HepG2 (cell line): ENCODE results near the gene STX5. TPM values are rescaled to one million over a fixed set of nuclear protein-coding genes. Genes with fewer than 3 reads are reported as not detected.

ENCODE experiments used
- BCL6 ChIP-seq: IDR thresholded peaks from 2 replicates; pipeline ENCODE4 v1.6.1; 2016; ENCODE audit warnings: missing genetic modification reagents, missing compliant biosample characterization
- KLF15 ChIP-seq: sonication (generic); formaldehyde crosslinking; IDR thresholded peaks from 2 replicates; pipeline ENCODE4 v1.8.1; 2023; ENCODE audit warnings: borderline replicate concordance, mild to moderate bottlenecking, inconsistent platforms, missing genetic modification reagents, mixed read lengths
- NR3C1 ChIP-seq: sonication (generic); formaldehyde crosslinking; IDR thresholded peaks from 2 replicates; pipeline ENCODE4 v1.4.0; 2020; ENCODE audit warnings: missing genetic modification reagents
- SUZ12 ChIP-seq: fragments of 150-350 bp; IDR thresholded peaks from 2 replicates; pipeline ENCODE4 v1.6.1; 2014; ENCODE audit warnings: low read depth, low read length
- ZNF253 ChIP-seq: sonication (generic); formaldehyde crosslinking; IDR thresholded peaks from 2 replicates; pipeline ENCODE4 v1.8.0; 2022; ENCODE audit warnings: mild to moderate bottlenecking, missing genetic modification reagents, borderline replicate concordance
- ZNF329 ChIP-seq: sonication (generic); formaldehyde crosslinking; IDR thresholded peaks from 2 replicates; pipeline ENCODE4 v1.9.0; 2021; ENCODE audit warnings: low read depth, mild to moderate bottlenecking, missing genetic modification reagents
- ZNF792 ChIP-seq: IDR thresholded peaks from 2 replicates; pipeline ENCODE4 v1.6.1; 2016
- polyA plus RNA-seq, 8 experiments: library from polyadenylated mRNA; depleted of rRNA in 3 of 8; stranded (reverse) in 7 of 8; unstranded in 1 of 8; fragments of >200 nt; fragmentation: Illumina TruSeq in 4 of 8; extraction: Trizol in 4 of 8; gene quantifications; 2 replicates each; pipeline versions ENCODE4 v1.2.1 to v1.2.3, GENCODE V29; 2011 to 2016; ENCODE audit warnings: low read depth in 4 of 8, missing spikeins in 1 of 8, mixed read lengths in 1 of 8; ENCODE audit not compliant: insufficient read depth in 1 of 8
- total RNA-seq, 5 experiments: library from RNA; depleted of rRNA; stranded (reverse); fragments of >200 nt; fragmentation: Illumina TruSeq; extraction: Trizol; gene quantifications; 2 replicates each; pipeline ENCODE4 v1.2.3, GENCODE V29; 2016; ENCODE audit warnings: low read depth in 1 of 5
- TF ChIP-seq, protein P1 (sequence below): sonication (generic); formaldehyde crosslinking; IDR thresholded peaks from 2 replicates; pipeline ENCODE4 v1.4.0; 2020; ENCODE audit warnings: missing genetic modification reagents
- TF ChIP-seq, protein P2 (sequence below): sonication (generic); formaldehyde crosslinking; IDR thresholded peaks from 2 replicates; pipeline ENCODE4 v1.5.0; 2020; ENCODE audit warnings: missing genetic modification reagents
- TF ChIP-seq, protein P3 (sequence below): sonication (generic); formaldehyde crosslinking; IDR thresholded peaks from 2 replicates; pipeline ENCODE4 v1.8.0; 2022; ENCODE audit warnings: missing genetic modification reagents, mild to moderate bottlenecking, borderline replicate concordance
- TF ChIP-seq, protein P4 (sequence below): sonication (generic); formaldehyde crosslinking; IDR thresholded peaks from 2 replicates; pipeline ENCODE4 v1.5.0; 2020; ENCODE audit warnings: mild to moderate bottlenecking, missing genetic modification reagents, borderline replicate concordance
- TF ChIP-seq, protein P5 (sequence below): sonication (generic); formaldehyde crosslinking; IDR thresholded peaks from 2 replicates; pipeline ENCODE4 v1.5.0; 2020; ENCODE audit warnings: mild to moderate bottlenecking, missing genetic modification reagents, borderline replicate concordance

The STX5 gene
- total and polyA plus RNA-seq, 2 of the 13 experiments (the other 11 are each of a cell fraction or from before 2014, with no cell fraction given): 26.9 to 30.0 TPM

DNA sequence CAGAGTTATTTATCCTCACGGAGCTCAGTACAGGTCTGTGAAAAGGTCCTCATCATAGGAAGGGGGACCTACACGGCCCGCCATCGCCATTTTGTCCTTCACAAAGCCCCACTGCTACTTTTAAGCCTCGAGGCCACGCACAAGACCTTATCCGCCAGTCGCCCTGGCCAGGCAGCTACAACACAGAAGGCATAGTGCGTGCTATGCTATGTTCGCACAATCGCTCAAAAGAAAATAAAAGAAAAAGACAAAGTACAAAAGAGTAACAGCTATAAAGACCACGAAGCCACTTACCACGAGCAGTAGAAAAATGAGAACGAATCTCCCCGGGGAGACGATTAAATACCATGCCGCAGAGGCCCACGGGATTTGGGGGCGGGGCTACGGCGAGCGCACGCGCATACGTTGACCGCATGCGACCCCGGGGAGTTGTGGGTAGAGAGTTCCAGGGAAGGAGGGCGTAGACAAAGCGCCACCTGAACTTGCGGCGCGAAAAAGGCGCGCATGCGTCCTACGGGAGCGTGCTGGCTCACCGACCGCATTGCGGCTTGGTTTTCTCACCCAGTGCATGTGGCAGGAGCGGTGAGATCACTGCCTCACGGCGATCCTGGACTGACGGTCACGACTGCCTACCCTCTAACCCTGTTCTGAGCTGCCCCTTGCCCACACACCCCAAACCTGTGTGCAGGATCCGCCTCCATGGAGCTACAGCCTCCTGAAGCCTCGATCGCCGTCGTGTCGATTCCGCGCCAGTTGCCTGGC is 23.9 kb upstream of the STX5 start (continued):
- TF ChIP-seq, protein P1, sequence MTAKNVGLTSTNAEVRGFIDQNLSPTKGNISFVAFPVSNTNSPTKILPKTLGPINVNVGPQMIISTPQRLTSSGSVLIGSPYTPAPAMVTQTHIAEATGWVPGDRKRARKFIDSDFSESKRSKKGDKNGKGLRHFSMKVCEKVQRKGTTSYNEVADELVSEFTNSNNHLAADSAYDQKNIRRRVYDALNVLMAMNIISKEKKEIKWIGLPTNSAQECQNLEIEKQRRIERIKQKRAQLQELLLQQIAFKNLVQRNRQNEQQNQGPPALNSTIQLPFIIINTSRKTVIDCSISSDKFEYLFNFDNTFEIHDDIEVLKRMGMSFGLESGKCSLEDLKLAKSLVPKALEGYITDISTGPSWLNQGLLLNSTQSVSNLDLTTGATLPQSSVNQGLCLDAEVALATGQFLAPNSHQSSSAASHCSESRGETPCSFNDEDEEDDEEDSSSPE (CRISPR knock-in tag): peak; percentile 99
- TF ChIP-seq SUZ12: peak; percentile 70
- TF ChIP-seq, protein P2, sequence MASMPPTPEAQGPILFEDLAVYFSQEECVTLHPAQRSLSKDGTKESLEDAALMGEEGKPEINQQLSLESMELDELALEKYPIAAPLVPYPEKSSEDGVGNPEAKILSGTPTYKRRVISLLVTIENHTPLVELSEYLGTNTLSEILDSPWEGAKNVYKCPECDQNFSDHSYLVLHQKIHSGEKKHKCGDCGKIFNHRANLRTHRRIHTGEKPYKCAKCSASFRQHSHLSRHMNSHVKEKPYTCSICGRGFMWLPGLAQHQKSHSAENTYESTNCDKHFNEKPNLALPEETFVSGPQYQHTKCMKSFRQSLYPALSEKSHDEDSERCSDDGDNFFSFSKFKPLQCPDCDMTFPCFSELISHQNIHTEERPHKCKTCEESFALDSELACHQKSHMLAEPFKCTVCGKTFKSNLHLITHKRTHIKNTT (CRISPR knock-in tag): no peak
- peak; percentile 38 for TF ChIP-seq BCL6 (CRISPR knock-in tag)
- peak; percentile 73 for TF ChIP-seq ZNF329 (CRISPR knock-in tag)
- TF ChIP-seq, protein P3, sequence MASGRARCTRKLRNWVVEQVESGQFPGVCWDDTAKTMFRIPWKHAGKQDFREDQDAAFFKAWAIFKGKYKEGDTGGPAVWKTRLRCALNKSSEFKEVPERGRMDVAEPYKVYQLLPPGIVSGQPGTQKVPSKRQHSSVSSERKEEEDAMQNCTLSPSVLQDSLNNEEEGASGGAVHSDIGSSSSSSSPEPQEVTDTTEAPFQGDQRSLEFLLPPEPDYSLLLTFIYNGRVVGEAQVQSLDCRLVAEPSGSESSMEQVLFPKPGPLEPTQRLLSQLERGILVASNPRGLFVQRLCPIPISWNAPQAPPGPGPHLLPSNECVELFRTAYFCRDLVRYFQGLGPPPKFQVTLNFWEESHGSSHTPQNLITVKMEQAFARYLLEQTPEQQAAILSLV (CRISPR knock-in tag): 0 out of 2 replicates have a peak, but pooled peaks have one; percentile 93
- TF ChIP-seq, protein P4, sequence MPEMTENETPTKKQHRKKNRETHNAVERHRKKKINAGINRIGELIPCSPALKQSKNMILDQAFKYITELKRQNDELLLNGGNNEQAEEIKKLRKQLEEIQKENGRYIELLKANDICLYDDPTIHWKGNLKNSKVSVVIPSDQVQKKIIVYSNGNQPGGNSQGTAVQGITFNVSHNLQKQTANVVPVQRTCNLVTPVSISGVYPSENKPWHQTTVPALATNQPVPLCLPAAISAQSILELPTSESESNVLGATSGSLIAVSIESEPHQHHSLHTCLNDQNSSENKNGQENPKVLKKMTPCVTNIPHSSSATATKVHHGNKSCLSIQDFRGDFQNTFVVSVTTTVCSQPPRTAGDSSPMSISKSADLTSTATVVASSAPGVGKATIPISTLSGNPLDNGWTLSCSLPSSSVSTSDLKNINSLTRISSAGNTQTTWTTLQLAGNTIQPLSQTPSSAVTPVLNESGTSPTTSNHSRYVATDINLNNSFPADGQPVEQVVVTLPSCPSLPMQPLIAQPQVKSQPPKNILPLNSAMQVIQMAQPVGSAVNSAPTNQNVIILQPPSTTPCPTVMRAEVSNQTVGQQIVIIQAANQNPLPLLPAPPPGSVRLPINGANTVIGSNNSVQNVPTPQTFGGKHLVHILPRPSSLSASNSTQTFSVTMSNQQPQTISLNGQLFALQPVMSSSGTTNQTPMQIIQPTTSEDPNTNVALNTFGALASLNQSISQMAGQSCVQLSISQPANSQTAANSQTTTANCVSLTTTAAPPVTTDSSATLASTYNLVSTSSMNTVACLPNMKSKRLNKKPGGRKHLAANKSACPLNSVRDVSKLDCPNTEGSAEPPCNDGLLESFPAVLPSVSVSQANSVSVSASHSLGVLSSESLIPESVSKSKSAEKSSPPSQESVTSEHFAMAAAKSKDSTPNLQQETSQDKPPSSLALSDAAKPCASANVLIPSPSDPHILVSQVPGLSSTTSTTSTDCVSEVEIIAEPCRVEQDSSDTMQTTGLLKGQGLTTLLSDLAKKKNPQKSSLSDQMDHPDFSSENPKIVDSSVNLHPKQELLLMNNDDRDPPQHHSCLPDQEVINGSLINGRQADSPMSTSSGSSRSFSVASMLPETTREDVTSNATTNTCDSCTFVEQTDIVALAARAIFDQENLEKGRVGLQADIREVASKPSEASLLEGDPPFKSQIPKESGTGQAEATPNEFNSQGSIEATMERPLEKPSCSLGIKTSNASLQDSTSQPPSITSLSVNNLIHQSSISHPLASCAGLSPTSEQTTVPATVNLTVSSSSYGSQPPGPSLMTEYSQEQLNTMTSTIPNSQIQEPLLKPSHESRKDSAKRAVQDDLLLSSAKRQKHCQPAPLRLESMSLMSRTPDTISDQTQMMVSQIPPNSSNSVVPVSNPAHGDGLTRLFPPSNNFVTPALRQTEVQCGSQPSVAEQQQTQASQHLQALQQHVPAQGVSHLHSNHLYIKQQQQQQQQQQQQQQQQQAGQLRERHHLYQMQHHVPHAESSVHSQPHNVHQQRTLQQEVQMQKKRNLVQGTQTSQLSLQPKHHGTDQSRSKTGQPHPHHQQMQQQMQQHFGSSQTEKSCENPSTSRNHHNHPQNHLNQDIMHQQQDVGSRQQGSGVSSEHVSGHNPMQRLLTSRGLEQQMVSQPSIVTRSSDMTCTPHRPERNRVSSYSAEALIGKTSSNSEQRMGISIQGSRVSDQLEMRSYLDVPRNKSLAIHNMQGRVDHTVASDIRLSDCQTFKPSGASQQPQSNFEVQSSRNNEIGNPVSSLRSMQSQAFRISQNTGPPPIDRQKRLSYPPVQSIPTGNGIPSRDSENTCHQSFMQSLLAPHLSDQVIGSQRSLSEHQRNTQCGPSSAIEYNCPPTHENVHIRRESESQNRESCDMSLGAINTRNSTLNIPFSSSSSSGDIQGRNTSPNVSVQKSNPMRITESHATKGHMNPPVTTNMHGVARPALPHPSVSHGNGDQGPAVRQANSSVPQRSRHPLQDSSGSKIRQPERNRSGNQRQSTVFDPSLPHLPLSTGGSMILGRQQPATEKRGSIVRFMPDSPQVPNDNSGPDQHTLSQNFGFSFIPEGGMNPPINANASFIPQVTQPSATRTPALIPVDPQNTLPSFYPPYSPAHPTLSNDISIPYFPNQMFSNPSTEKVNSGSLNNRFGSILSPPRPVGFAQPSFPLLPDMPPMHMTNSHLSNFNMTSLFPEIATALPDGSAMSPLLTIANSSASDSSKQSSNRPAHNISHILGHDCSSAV (CRISPR knock-in tag): 0 out of 2 replicates have a peak, but pooled peaks have one; percentile 25
- no peak; the same call in 1 of the 2 replicates for TF ChIP-seq KLF15 (CRISPR knock-in tag)
- TF ChIP-seq NR3C1 (CRISPR knock-in tag): no peak
- peak; percentile 91 for TF ChIP-seq ZNF792 (CRISPR knock-in tag)
- TF ChIP-seq, protein P5, sequence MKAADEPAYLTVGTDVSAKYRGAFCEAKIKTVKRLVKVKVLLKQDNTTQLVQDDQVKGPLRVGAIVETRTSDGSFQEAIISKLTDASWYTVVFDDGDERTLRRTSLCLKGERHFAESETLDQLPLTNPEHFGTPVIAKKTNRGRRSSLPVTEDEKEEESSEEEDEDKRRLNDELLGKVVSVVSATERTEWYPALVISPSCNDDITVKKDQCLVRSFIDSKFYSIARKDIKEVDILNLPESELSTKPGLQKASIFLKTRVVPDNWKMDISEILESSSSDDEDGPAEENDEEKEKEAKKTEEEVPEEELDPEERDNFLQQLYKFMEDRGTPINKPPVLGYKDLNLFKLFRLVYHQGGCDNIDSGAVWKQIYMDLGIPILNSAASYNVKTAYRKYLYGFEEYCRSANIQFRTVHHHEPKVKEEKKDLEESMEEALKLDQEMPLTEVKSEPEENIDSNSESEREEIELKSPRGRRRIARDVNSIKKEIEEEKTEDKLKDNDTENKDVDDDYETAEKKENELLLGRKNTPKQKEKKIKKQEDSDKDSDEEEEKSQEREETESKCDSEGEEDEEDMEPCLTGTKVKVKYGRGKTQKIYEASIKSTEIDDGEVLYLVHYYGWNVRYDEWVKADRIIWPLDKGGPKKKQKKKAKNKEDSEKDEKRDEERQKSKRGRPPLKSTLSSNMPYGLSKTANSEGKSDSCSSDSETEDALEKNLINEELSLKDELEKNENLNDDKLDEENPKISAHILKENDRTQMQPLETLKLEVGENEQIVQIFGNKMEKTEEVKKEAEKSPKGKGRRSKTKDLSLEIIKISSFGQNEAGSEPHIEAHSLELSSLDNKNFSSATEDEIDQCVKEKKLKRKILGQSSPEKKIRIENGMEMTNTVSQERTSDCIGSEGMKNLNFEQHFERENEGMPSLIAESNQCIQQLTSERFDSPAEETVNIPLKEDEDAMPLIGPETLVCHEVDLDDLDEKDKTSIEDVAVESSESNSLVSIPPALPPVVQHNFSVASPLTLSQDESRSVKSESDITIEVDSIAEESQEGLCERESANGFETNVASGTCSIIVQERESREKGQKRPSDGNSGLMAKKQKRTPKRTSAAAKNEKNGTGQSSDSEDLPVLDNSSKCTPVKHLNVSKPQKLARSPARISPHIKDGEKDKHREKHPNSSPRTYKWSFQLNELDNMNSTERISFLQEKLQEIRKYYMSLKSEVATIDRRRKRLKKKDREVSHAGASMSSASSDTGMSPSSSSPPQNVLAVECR (CRISPR knock-in tag): peak; percentile 95
- peak; percentile 82; the same call in 1 of the 2 replicates for TF ChIP-seq ZNF253
